SK-N-SH (cell line): ENCODE measurements around the gene LEPROT. TPM values are rescaled to one million over a fixed set of nuclear protein-coding genes. Genes with fewer than 3 reads are reported as not detected.

Experiments used
- CTCF ChIA-PET: fragments of 300-600, 350-600 bp; formaldehyde crosslinking; extraction: SDS; loops from one replicate; lab custom pipeline; 2021; lab: Yijun Ruan, JAX
- POLR2A ChIA-PET: fragments of 350-600 bp; sonication (Branson Sonifier 250); formaldehyde crosslinking; extraction: SDS; loops from one replicate; lab custom pipeline; 2020; ENCODE audit warnings: antibody characterized with exemption, inconsistent platforms; lab: Yijun Ruan, JAX
- DNase-seq: peaks from one replicate; pipeline ENCODE4 v3.0.0; 2012
- H2AFZ ChIP-seq: fragments of 200-600 bp; sonication (generic); 2 replicates; pipeline ENCODE4 v1.8.1; 2016; ENCODE audit warnings: antibody characterized with exemption, mild to moderate bottlenecking, low read depth
- H3F3A ChIP-seq: fragments of 200-600 bp; sonication (generic); replicated peaks from 2 replicates; pipeline ENCODE3; 2016; ENCODE audit warnings: antibody characterized with exemption, mild to moderate bottlenecking; ENCODE audit not compliant: insufficient read depth
- H3K27ac ChIP-seq, 2 experiments: fragments of 200-500 bp in 1 of 2; fragments of 200-600 bp in 1 of 2; sonication (Bioruptor generic) in 1 of 2; sonication (generic), shearing (Covaris generic) in 1 of 2; 2 replicates each; pipeline versions ENCODE4 v1.5.1 to v1.6.1; 2014 to 2016; ENCODE audit warnings: low read depth in 2 of 2, inconsistent platforms in 1 of 2, low read length in 1 of 2, mild to moderate bottlenecking in 1 of 2, mixed read lengths in 1 of 2
- H3K27me3 ChIP-seq: fragments of 200-600 bp; sonication (generic), shearing (Covaris generic); 2 replicates; pipeline ENCODE4 v1.6.1; 2016; ENCODE audit warnings: mixed run types; ENCODE audit not compliant: insufficient read depth
- H3K36me3 ChIP-seq, 2 experiments: fragments of 200-500 bp in 1 of 2; fragments of 200-600 bp in 1 of 2; sonication (Bioruptor generic) in 1 of 2; sonication (generic) in 1 of 2; replicated peaks in 1 of 2; 2 replicates each; pipeline versions ENCODE3 to v1.5.1; 2014 to 2016; ENCODE audit warnings: low read length in 1 of 2, mild to moderate bottlenecking in 1 of 2; ENCODE audit not compliant: insufficient read depth in 2 of 2, control insufficient read depth in 1 of 2
- H3K4me1 ChIP-seq, 2 experiments: fragments of 200-500 bp in 1 of 2; fragments of 200-600 bp in 1 of 2; sonication (Bioruptor generic) in 1 of 2; sonication (generic), shearing (Covaris generic) in 1 of 2; 2 replicates each; pipeline versions ENCODE4 v1.5.1 to v1.6.1; 2014 to 2016; ENCODE audit warnings: low read depth in 1 of 2, low read length in 1 of 2, mixed run types in 1 of 2; ENCODE audit not compliant: insufficient read depth in 2 of 2, control insufficient read depth in 1 of 2
- H3K4me2 ChIP-seq: fragments of 200-600 bp; sonication (generic), shearing (Covaris generic); 2 replicates; pipeline ENCODE4 v1.6.1; 2017; ENCODE audit warnings: mixed run types
- H3K4me3 ChIP-seq, 2 experiments: fragments of 200-500 bp in 1 of 2; fragments of 200-600 bp in 1 of 2; sonication (Bioruptor generic) in 1 of 2; sonication (generic), shearing (Covaris generic) in 1 of 2; 2 replicates each; pipeline versions ENCODE4 v1.5.1 to v1.8.1; 2014 to 2016; ENCODE audit warnings: low read depth in 2 of 2, inconsistent platforms in 1 of 2, low read length in 1 of 2, mild to moderate bottlenecking in 1 of 2, mixed read lengths in 1 of 2, moderate library complexity in 1 of 2
- H3K79me2 ChIP-seq: fragments of 200-600 bp; sonication (generic); 2 replicates; pipeline ENCODE4 v1.8.1; 2017; ENCODE audit warnings: mild to moderate bottlenecking; ENCODE audit not compliant: insufficient read depth
- H3K9ac ChIP-seq: fragments of 200-600 bp; sonication (generic); 2 replicates; pipeline ENCODE4 v1.6.1; 2017; ENCODE audit warnings: mixed run types
- H3K9me2 ChIP-seq: fragments of 200-600 bp; sonication (generic); 2 replicates; pipeline ENCODE4 v1.6.1; 2017; ENCODE audit warnings: mixed run types
- H3K9me3 ChIP-seq: fragments of 200-600 bp; sonication (generic); 2 replicates; pipeline ENCODE4 v1.6.1; 2017; ENCODE audit warnings: mixed run types, mild to moderate bottlenecking, moderate library complexity
- H4K20me1 ChIP-seq: fragments of 200-600 bp; sonication (generic); 2 replicates; pipeline ENCODE4 v1.6.1; 2017; ENCODE audit warnings: mild to moderate bottlenecking, mixed run types; ENCODE audit not compliant: insufficient read depth
- CHD2 ChIP-seq: fragments of 150-350 bp; IDR thresholded peaks from 2 replicates; pipeline ENCODE4 v1.6.1; 2018; ENCODE audit warnings: low read length; ENCODE audit not compliant: partially characterized antibody
- EP300 ChIP-seq, 2 experiments: IDR thresholded peaks; 2 replicates each; pipeline versions ENCODE4 v1.4.0 to v1.6.1; 2012; ENCODE audit warnings: borderline replicate concordance in 1 of 2, low read depth in 1 of 2, low read length in 1 of 2
- FOXJ3 ChIP-seq: sonication (generic); formaldehyde crosslinking; IDR thresholded peaks from 2 replicates; pipeline ENCODE4 v1.5.1; 2020; ENCODE audit warnings: mild to moderate bottlenecking, missing genetic modification reagents
- FOXM1 ChIP-seq: IDR thresholded peaks from 2 replicates; pipeline ENCODE4 v1.4.0; 2012; ENCODE audit warnings: low read depth, mild to moderate bottlenecking
- GABPA ChIP-seq: IDR thresholded peaks from 2 replicates; pipeline ENCODE4 v1.4.0; 2012; ENCODE audit warnings: low read depth, mild to moderate bottlenecking
- GATA2 ChIP-seq: sonication (generic); formaldehyde crosslinking; IDR thresholded peaks from 2 replicates; pipeline ENCODE4 v1.5.0; 2020; ENCODE audit warnings: mild to moderate bottlenecking, missing genetic modification reagents
- JUND ChIP-seq: IDR thresholded peaks from 2 replicates; pipeline ENCODE4 v1.4.0; 2012
- MEF2A ChIP-seq: IDR thresholded peaks from 2 replicates; pipeline ENCODE4 v1.4.0; 2012; ENCODE audit warnings: low read depth, borderline replicate concordance
- MXI1 ChIP-seq: IDR thresholded peaks from 2 replicates; pipeline ENCODE4 v1.6.1; 2012; ENCODE audit warnings: mild to moderate bottlenecking, low read depth, low read length, improper control_type of control experiment
- POLR2AphosphoS5 ChIP-seq: IDR thresholded peaks from 2 replicates; pipeline ENCODE4 v1.6.1; 2012; ENCODE audit warnings: low read depth, low read length
- RAD21 ChIP-seq: IDR thresholded peaks from 2 replicates; pipeline ENCODE4 v1.6.1; 2012; ENCODE audit warnings: mild to moderate bottlenecking, low read length
- RFX5 ChIP-seq: IDR thresholded peaks from 2 replicates; pipeline ENCODE4 v1.6.1; 2012; ENCODE audit warnings: mild to moderate bottlenecking, improper control_type of control experiment, low read length
- RXRA ChIP-seq: IDR thresholded peaks from 2 replicates; pipeline ENCODE4 v1.4.0; 2012; ENCODE audit warnings: low read depth, mild to moderate bottlenecking, borderline replicate concordance
- TAF1 ChIP-seq: IDR thresholded peaks from 2 replicates; pipeline ENCODE4 v1.6.1; 2012; ENCODE audit warnings: low read depth, mild to moderate bottlenecking, low read length, moderate library complexity, borderline replicate concordance
- TCF12 ChIP-seq: IDR thresholded peaks from 2 replicates; pipeline ENCODE4 v1.4.0; 2012
- TEAD4 ChIP-seq: IDR thresholded peaks from 2 replicates; pipeline ENCODE4 v1.4.0; 2012; ENCODE audit warnings: mild to moderate bottlenecking, borderline replicate concordance; ENCODE audit not compliant: insufficient read depth
- WGBS: methylation state at CpG from one replicate; pipeline ENCODE4 v1.1.6; 2017; ENCODE audit warnings: low lambda C conversion rate; 5-methylcytosine and 5-hydroxymethylcytosine counted together
- polyA plus RNA-seq, 3 experiments: library from polyadenylated mRNA; depleted of rRNA; stranded (reverse); fragments of >200 nt; gene quantifications; 2 replicates each; pipeline ENCODE4 v1.2.3, GENCODE V29; 2012
- TF ChIP-seq, protein P1 (sequence below): fragments of 200-600 bp; sonication (generic); IDR thresholded peaks from 2 replicates; pipeline ENCODE4 v1.6.1; 2017; ENCODE audit warnings: antibody characterized with exemption, mild to moderate bottlenecking, moderate library complexity
- TF ChIP-seq, protein P2 (sequence below): IDR thresholded peaks from 2 replicates; pipeline ENCODE4; 2012
- TF ChIP-seq, protein P3 (sequence below): IDR thresholded peaks from 2 replicates; pipeline ENCODE4 v1.4.0; 2012; ENCODE audit warnings: low read depth, borderline replicate concordance

Gene LEPROT
- polyA plus RNA-seq, 1 of the 3 experiments (the other 2 are of a cell fraction) = 38.9 TPM

DNA sequence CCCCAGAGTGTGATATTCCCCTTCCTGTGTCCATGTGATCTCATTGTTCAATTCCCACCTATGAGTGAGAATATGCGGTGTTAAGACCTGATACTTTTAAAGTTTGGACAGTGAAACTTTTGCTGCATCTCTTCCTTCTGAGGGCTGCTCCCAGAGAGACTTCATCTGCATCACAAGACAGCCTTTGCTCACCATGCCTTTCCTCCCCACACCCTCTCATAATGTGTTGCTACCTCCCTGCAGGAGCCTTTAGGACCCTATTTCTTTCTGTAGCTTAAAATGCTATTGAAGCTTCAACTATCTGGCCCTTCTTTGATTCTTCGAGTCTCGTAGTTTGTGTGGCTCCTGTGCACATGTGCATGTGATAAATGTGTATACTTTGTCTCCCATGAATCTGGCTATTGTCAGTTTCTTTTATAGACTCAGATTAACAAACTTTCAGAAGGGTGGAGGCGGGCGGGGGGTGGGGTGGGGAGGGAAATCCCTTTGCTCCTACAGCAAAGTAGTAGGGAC, 23.7 kb downstream of the LEPROT start:
- no peak for TF ChIP-seq TCF12
- no peak for TF ChIP-seq CHD2
- TF ChIP-seq, protein P1, sequence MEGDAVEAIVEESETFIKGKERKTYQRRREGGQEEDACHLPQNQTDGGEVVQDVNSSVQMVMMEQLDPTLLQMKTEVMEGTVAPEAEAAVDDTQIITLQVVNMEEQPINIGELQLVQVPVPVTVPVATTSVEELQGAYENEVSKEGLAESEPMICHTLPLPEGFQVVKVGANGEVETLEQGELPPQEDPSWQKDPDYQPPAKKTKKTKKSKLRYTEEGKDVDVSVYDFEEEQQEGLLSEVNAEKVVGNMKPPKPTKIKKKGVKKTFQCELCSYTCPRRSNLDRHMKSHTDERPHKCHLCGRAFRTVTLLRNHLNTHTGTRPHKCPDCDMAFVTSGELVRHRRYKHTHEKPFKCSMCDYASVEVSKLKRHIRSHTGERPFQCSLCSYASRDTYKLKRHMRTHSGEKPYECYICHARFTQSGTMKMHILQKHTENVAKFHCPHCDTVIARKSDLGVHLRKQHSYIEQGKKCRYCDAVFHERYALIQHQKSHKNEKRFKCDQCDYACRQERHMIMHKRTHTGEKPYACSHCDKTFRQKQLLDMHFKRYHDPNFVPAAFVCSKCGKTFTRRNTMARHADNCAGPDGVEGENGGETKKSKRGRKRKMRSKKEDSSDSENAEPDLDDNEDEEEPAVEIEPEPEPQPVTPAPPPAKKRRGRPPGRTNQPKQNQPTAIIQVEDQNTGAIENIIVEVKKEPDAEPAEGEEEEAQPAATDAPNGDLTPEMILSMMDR = no peak
- TF ChIP-seq TEAD4 = no peak
- TF ChIP-seq POLR2AphosphoS5 = no peak
- TF ChIP-seq, protein P2, sequence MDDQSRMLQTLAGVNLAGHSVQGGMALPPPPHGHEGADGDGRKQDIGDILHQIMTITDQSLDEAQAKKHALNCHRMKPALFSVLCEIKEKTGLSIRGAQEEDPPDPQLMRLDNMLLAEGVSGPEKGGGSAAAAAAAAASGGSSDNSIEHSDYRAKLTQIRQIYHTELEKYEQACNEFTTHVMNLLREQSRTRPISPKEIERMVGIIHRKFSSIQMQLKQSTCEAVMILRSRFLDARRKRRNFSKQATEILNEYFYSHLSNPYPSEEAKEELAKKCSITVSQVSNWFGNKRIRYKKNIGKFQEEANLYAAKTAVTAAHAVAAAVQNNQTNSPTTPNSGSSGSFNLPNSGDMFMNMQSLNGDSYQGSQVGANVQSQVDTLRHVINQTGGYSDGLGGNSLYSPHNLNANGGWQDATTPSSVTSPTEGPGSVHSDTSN = no peak
- TF ChIP-seq FOXJ3 (CRISPR knock-in tag) = no peak
- TF ChIP-seq RFX5 = no peak
- TF ChIP-seq MEF2A = no peak
- no peak for TF ChIP-seq GABPA
- no peak for TF ChIP-seq RAD21
- no peak for TF ChIP-seq EP300 (IDR thresholded peaks at IDR 0.05; ENCODE audit: borderline replicate concordance in 1 of 2, low read depth in 1 of 2, low read length in 1 of 2)
- TF ChIP-seq RXRA = no peak
- no peak for TF ChIP-seq GATA2 (CRISPR knock-in tag)
- no peak for TF ChIP-seq TAF1
- no peak for TF ChIP-seq JUND
- TF ChIP-seq, protein P3, sequence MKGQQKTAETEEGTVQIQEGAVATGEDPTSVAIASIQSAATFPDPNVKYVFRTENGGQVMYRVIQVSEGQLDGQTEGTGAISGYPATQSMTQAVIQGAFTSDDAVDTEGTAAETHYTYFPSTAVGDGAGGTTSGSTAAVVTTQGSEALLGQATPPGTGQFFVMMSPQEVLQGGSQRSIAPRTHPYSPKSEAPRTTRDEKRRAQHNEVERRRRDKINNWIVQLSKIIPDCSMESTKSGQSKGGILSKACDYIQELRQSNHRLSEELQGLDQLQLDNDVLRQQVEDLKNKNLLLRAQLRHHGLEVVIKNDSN = no peak
- TF ChIP-seq MXI1 = no peak
- no peak for TF ChIP-seq FOXM1
- TF ChIP-seq, all 33 proteins: peak for 0
- Histone ChIP-seq H3K9ac (no peak overlapping the region), H3K9me3 (no peaks in the 10 kb centered on the region), H3K36me3 (no peaks in the 10 kb centered on the region), H3K4me1 (no peaks in the 10 kb centered on the region), H3K27me3 (no peaks in the 10 kb centered on the region), H2AFZ (no peak overlapping the region), H3K79me2 (no peaks in the 10 kb centered on the region), H3K27ac (no peak overlapping the region), H3K4me3 (no peak overlapping the region), H3K4me2 (no peak overlapping the region), H4K20me1 (no peaks in the 10 kb centered on the region), H3K9me2 (no peaks in the 10 kb centered on the region), H3F3A (no peaks in the 10 kb centered on the region)
- DNase-seq = no peak
- ChIA-PET POLR2A (no interaction called here), CTCF (no interaction called here)
- WGBS = 90% methylated on average over 4 of the region's 5 CpGs
